IMR-90 (cell line): ENCODE measurements around the gene PTCHD4. TPM values are rescaled to one million over a fixed set of nuclear protein-coding genes. Genes with fewer than 3 reads are reported as not detected.

ENCODE experiments used
- ATAC-seq: fragments of 200-7000 bp; cut with Tn5 transposase; 2 replicates; pipeline ENCODE4 v1.9.1; 2020; ENCODE audit warnings: low read depth, mild to moderate bottlenecking, moderate library complexity
- BruUV-seq: library from RNA; stranded (reverse); fragments of 400-500 nt; replicated peaks from 2 replicates; lab custom pipeline; 2021; lab: Mats Ljungman, UMichigan
- CTCF ChIA-PET: fragments of 300-600 bp; formaldehyde crosslinking; extraction: SDS; loops from one replicate; lab custom pipeline; 2021; ENCODE audit warnings: antibody characterized with exemption; lab: Yijun Ruan, JAX
- POLR2A ChIA-PET: fragments of 300-600 bp; sonication (Branson Sonifier 250); formaldehyde crosslinking; loops from one replicate; lab custom pipeline; 2022; ENCODE audit warnings: antibody characterized with exemption; ENCODE audit not compliant: unreplicated experiment; lab: Charles Lee
- DNase-seq: peaks from one replicate; pipeline ENCODE4 v3.0.0; 2013
- H2AFZ ChIP-seq: replicated peaks from 2 replicates; pipeline ENCODE3; 2013; ENCODE audit warnings: low read length, mild to moderate bottlenecking; ENCODE audit not compliant: poor library complexity
- H2AK5ac ChIP-seq: 2 replicates; pipeline ENCODE4 v1.6.1; 2013; ENCODE audit warnings: low read depth, low read length, inconsistent platforms
- H2AK9ac ChIP-seq: replicated peaks from 2 replicates; pipeline ENCODE3; 2013; ENCODE audit warnings: mild to moderate bottlenecking, low read depth, low read length, moderate library complexity; ENCODE audit not compliant: poor library complexity
- H2BK120ac ChIP-seq: 2 replicates; pipeline ENCODE4 v1.6.1; 2013; ENCODE audit warnings: low read depth, low read length, inconsistent platforms
- H2BK15ac ChIP-seq: 3 replicates; pipeline ENCODE4 v1.6.1; 2013; ENCODE audit warnings: low read depth, low read length, inconsistent platforms
- H2BK20ac ChIP-seq: 2 replicates; pipeline ENCODE4 v1.6.1; 2013; ENCODE audit warnings: low read depth, mild to moderate bottlenecking, inconsistent platforms, low read length, moderate library complexity
- H2BK5ac ChIP-seq: 2 replicates; pipeline ENCODE4 v1.6.1; 2013; ENCODE audit warnings: mild to moderate bottlenecking, low read depth, low read length, inconsistent platforms; ENCODE audit not compliant: poor library complexity, severe bottlenecking
- H3K14ac ChIP-seq: replicated peaks from 2 replicates; pipeline ENCODE4 v1.6.1; 2013; ENCODE audit warnings: low read depth, low read length, inconsistent platforms
- H3K18ac ChIP-seq: 2 replicates; pipeline ENCODE4 v1.6.1; 2013; ENCODE audit warnings: low read depth, low read length, control low read depth
- H3K23ac ChIP-seq: 2 replicates; pipeline ENCODE4 v1.6.1; 2013; ENCODE audit warnings: low read depth, low read length, inconsistent platforms
- H3K27ac ChIP-seq: 2 replicates; pipeline ENCODE4 v1.5.1; 2013; ENCODE audit warnings: mild to moderate bottlenecking, control low read depth, low read length; ENCODE audit not compliant: insufficient read depth
- H3K27me3 ChIP-seq: 2 replicates; pipeline ENCODE4 v1.6.1; 2013; ENCODE audit warnings: low read length; ENCODE audit not compliant: control insufficient read depth, insufficient read depth
- H3K36me3 ChIP-seq: 2 replicates; pipeline ENCODE4 v1.6.1; 2013; ENCODE audit warnings: low read length, mixed read lengths; ENCODE audit not compliant: control insufficient read depth, insufficient read depth
- H3K4ac ChIP-seq: 2 replicates; pipeline ENCODE4 v1.6.1; 2013; ENCODE audit warnings: low read depth, low read length, inconsistent platforms
- H3K4me1 ChIP-seq: 2 replicates; pipeline ENCODE4 v1.6.1; 2013; ENCODE audit warnings: low read length, mixed read lengths; ENCODE audit not compliant: control insufficient read depth, insufficient read depth
- H3K4me2 ChIP-seq: 2 replicates; pipeline ENCODE4 v1.6.1; 2013; ENCODE audit warnings: low read depth, mild to moderate bottlenecking, control low read depth, low read length, moderate library complexity
- H3K4me3 ChIP-seq: 2 replicates; pipeline ENCODE4 v1.5.1; 2013; ENCODE audit warnings: low read depth, mild to moderate bottlenecking, control low read depth, low read length, moderate library complexity; ENCODE audit not compliant: insufficient read depth
- H3K56ac ChIP-seq: 2 replicates; pipeline ENCODE4 v1.6.1; 2013; ENCODE audit warnings: low read length, inconsistent platforms; ENCODE audit not compliant: insufficient read depth; ENCODE audit errors: extremely low read depth
- H3K79me1 ChIP-seq, 2 experiments: 2 replicates each; pipeline ENCODE4 v1.6.1; 2013; ENCODE audit warnings: low read length in 2 of 2, inconsistent platforms in 1 of 2, low read depth in 1 of 2
- H3K9ac ChIP-seq: 2 replicates; pipeline ENCODE4 v1.6.1; 2013; ENCODE audit warnings: low read depth, low read length, control low read depth
- H3K9me1 ChIP-seq: 2 replicates; pipeline ENCODE4 v1.6.1; 2013; ENCODE audit warnings: low read length, inconsistent platforms; ENCODE audit not compliant: insufficient read depth
- H3K9me3 ChIP-seq: 2 replicates; pipeline ENCODE4 v1.6.1; 2013; ENCODE audit warnings: low read length; ENCODE audit not compliant: control insufficient read depth, insufficient read depth
- H4K20me1 ChIP-seq: 2 replicates; pipeline ENCODE4 v1.6.1; 2013; ENCODE audit warnings: low read length, inconsistent platforms; ENCODE audit not compliant: insufficient read depth
- H4K5ac ChIP-seq: 2 replicates; pipeline ENCODE4 v1.6.1; 2013; ENCODE audit warnings: mild to moderate bottlenecking, low read depth, low read length, control low read depth
- H4K8ac ChIP-seq, 2 experiments: 2 replicates each; pipeline ENCODE4 v1.6.1; 2013; ENCODE audit warnings: low read depth in 2 of 2, low read length in 2 of 2, control low read depth in 1 of 2, inconsistent platforms in 1 of 2
- H4K91ac ChIP-seq: 2 replicates; pipeline ENCODE4 v1.6.1; 2013; ENCODE audit warnings: low read depth, low read length, inconsistent platforms; ENCODE audit not compliant: insufficient read depth
- CTCF ChIP-seq: conservative IDR thresholded peaks from 2 replicates; pipeline ENCODE4 v1.5.1; 2012; ENCODE audit warnings: mild to moderate bottlenecking, low read depth, low read length, improper control_type of control experiment
- MAZ ChIP-seq: IDR thresholded peaks from 2 replicates; pipeline ENCODE4 v1.6.1; 2012; ENCODE audit warnings: low read depth, mild to moderate bottlenecking, low read length, improper control_type of control experiment, moderate library complexity, borderline replicate concordance
- RCOR1 ChIP-seq: IDR thresholded peaks from 2 replicates; pipeline ENCODE4 v1.6.1; 2012; ENCODE audit warnings: mild to moderate bottlenecking, low read length, improper control_type of control experiment; ENCODE audit not compliant: insufficient replicate concordance
- RFX5 ChIP-seq: IDR thresholded peaks from 2 replicates; pipeline ENCODE4 v1.8.0; 2012; ENCODE audit warnings: low read depth, mild to moderate bottlenecking, low read length, moderate library complexity
- WGBS, 2 experiments: methylation state at CpG; one replicate each; pipeline versions ENCODE4 v1.1.5 to v1.1.7; 2013; ENCODE audit warnings: missing lambda C conversion rate in 2 of 2; ENCODE audit not compliant: insufficient read length in 1 of 2; ENCODE audit errors: extremely low coverage in 2 of 2; 5-methylcytosine and 5-hydroxymethylcytosine counted together
- dilution Hi-C: fragments of 300-500 bp; cut with HindIII; formaldehyde crosslinking; loops from one replicate; pipeline ENCODE4 v1.14.3; 2018; ENCODE audit warnings: low sequenced_read_pairs; ENCODE audit not compliant: unreplicated experiment
- in situ Hi-C: fragments of 300-500 bp; cut with MboI; formaldehyde crosslinking; loops from 3 replicates; pipeline ENCODE4 v1.14.3; 2019; ENCODE audit warnings: low sequenced_read_pairs, inconsistent platforms, mixed read lengths
- intact Hi-C: fragments of 100-400 bp; cut with micrococcal nuclease; formaldehyde crosslinking; loops from 2 replicates; pipeline ENCODE4 v1.10.0; 2022
- polyA plus RNA-seq, 3 experiments: library from polyadenylated mRNA; depleted of rRNA; stranded (reverse); fragments of >200 nt; gene quantifications; 2 replicates each; pipeline ENCODE4 v1.2.3, GENCODE V29; 2012; ENCODE audit warnings: low replicate concordance in 1 of 3
- total RNA-seq: library from RNA; depleted of rRNA; stranded (reverse); fragments of >200 nt; gene quantifications from 2 replicates; pipeline ENCODE4 v1.2.3, GENCODE V29; 2012

Gene PTCHD4
- total and polyA plus RNA-seq, 2 of the 4 experiments (the other 2 are of a cell fraction) = 0.53 to 0.72 TPM

GRCh38 chr6:48086187-48086586, 24.8 kb downstream of the PTCHD4 start:
- dilution Hi-C loops = no loop called here

More at GRCh38 chr6:48086187-48086586, 24.8 kb downstream of the PTCHD4 start:
- Histone ChIP-seq H2BK15ac (no peak overlapping the region), H2AK5ac (no peak overlapping the region), H3K4me1 (no peaks in the 10 kb centered on the region), H2BK5ac (no peak overlapping the region), H3K9me3 (no peaks in the 10 kb centered on the region), H3K4me2 (no peak overlapping the region), H3K4ac (no peak overlapping the region), H3K18ac (no peak overlapping the region), H3K9ac (no peak overlapping the region), H3K56ac (no peak overlapping the region), H4K5ac (no peak overlapping the region), H3K27ac (no peak overlapping the region), H3K36me3 (no peaks in the 10 kb centered on the region), H2BK120ac (no peak overlapping the region), H2AFZ (no peak overlapping the region), H3K27me3 (no peaks in the 10 kb centered on the region), H3K14ac (no peak overlapping the region), H2AK9ac (no peak overlapping the region), H4K20me1 (no peaks in the 10 kb centered on the region), H4K8ac (no peak overlapping the region), H3K9me1 (no peaks in the 10 kb centered on the region), H3K23ac (no peak overlapping the region), H2BK20ac (no peak overlapping the region), H3K4me3 (no peak overlapping the region), H4K91ac (no peak overlapping the region), H3K79me1 (no peaks in the 10 kb centered on the region)
- ATAC-seq (no peak), DNase-seq (no peak)
- in situ Hi-C loops = no loop called here
- WGBS, 2 experiments = no CpG with 5 or more reads among the region's 1 CpG
- BruUV-seq = no TSS peak
- ChIA-PET CTCF (interaction anchor here (0.6 kb wide), 1 partner anchor 423 kb away, joined by 3 read pairs; no protein-coding TSS in a partner anchor), POLR2A (no interaction called here)
- intact Hi-C loops = loop anchor here (2.0 kb wide), 1 partner anchor 391 kb away; no protein-coding TSS in a partner anchor
- TF ChIP-seq CTCF (peak; percentile 16; the same call in 1 of the 2 replicates), RCOR1 (no peak), RFX5 (no peak), MAZ (no peak)
